ENCODE measurements around the gene LRIT2. TPM values are rescaled to one million over a fixed set of nuclear protein-coding genes. Genes with fewer than 3 reads are reported as not detected.
"Not testable (repeated sequence)": the region's sequence is repeated elsewhere in the genome, so short reads cannot be mapped to it uniquely, and the experiment has no call there.

Gene LRIT2
- polyA plus RNA-seq, 1 donor from 2014 or later, result not detected

GRCh38 chr10:84180386-84180785 is 45.0 kb downstream of the LRIT2 start:
- not testable (repeated sequence) for H3K9me2 ChIP-seq (ENCODE audit: insufficient read depth, low read length); H3K27me3 ChIP-seq (ENCODE audit: insufficient read depth, low read depth, low read length); H3F3A ChIP-seq (ENCODE audit: insufficient read depth, low read length, poor library complexity, severe bottlenecking); H3K9me3 ChIP-seq (ENCODE audit: low read length); H3K27ac ChIP-seq (ENCODE audit: low read length); H3K4me3 ChIP-seq (ENCODE audit: low read length); H3K79me2 ChIP-seq (replicated peaks; ENCODE audit: insufficient read depth, low read length); H2AFZ ChIP-seq (ENCODE audit: low read depth, low read length); H3K4me2 ChIP-seq (ENCODE audit: low read length); H3K9ac ChIP-seq (ENCODE audit: low read length); H3K36me3 ChIP-seq (ENCODE audit: insufficient read depth, low read length); H4K20me1 ChIP-seq (ENCODE audit: insufficient read depth)

DNA sequence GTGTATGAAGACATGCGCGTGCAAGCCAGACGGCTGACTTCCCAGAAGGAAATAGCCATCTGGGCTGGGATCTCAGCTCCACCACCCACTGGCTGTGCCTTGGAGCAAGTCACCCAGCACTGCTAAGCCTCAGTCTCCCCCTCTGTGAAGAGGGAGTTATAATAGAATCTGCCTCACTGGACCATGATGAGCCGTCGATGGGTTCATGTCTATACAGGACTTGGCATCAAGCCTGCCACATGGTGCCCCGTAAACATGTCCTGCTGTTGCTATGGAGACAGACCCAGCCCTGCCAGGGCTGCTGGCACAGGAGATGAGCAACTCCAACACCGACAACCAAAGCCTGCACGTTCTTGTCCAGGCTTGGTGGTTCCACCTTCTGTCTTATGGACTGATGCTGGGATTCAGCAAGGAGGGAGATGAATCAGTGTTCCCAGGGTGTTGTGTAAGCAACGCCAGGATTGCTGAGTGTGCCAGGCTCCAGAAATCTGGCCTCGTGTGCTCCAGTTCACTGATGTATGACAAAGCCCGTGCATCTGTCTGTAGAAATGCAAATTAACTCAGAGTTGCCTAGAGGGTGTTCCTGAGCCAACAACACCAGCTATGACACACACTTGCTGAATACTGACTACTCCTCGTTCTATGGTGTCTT is 46.2 kb downstream of the LRIT2 start:
- no peaks in the 10 kb centered on the region for H4K20me1 ChIP-seq (ENCODE audit: insufficient read depth)
- H3K4me3 ChIP-seq (ENCODE audit: low read length), result no peak overlapping the region
- H3K27ac ChIP-seq (ENCODE audit: low read length), result no peak overlapping the region
- no peaks in the 10 kb centered on the region for H3K79me2 ChIP-seq (replicated peaks; ENCODE audit: insufficient read depth, low read length)
- no peaks in the 10 kb centered on the region for H3K9me2 ChIP-seq (ENCODE audit: insufficient read depth, low read length)
- TF ChIP-seq RAD21 (conservative IDR thresholded peaks at IDR 0.05) (no peak), MXI1 (conservative IDR thresholded peaks at IDR 0.05; ENCODE audit: poor library complexity, severe bottlenecking) (no peak), EZH2 (IDR thresholded peaks at IDR 0.05; ENCODE audit: borderline replicate concordance, insufficient read depth, low read length, poor library complexity, severe bottlenecking) (no peak), POLR2AphosphoS5 (IDR thresholded peaks at IDR 0.05) (no peak), SMC3 (conservative IDR thresholded peaks at IDR 0.05; ENCODE audit: poor library complexity) (no peak), REST (IDR thresholded peaks at IDR 0.05; ENCODE audit: borderline replicate concordance) (no peak), EP300 (conservative IDR thresholded peaks at IDR 0.05; ENCODE audit: poor library complexity, severe bottlenecking) (no peak), TAF1 (IDR thresholded peaks at IDR 0.05; ENCODE audit: low read depth) (no peak)
- TF ChIP-seq, protein P1, sequence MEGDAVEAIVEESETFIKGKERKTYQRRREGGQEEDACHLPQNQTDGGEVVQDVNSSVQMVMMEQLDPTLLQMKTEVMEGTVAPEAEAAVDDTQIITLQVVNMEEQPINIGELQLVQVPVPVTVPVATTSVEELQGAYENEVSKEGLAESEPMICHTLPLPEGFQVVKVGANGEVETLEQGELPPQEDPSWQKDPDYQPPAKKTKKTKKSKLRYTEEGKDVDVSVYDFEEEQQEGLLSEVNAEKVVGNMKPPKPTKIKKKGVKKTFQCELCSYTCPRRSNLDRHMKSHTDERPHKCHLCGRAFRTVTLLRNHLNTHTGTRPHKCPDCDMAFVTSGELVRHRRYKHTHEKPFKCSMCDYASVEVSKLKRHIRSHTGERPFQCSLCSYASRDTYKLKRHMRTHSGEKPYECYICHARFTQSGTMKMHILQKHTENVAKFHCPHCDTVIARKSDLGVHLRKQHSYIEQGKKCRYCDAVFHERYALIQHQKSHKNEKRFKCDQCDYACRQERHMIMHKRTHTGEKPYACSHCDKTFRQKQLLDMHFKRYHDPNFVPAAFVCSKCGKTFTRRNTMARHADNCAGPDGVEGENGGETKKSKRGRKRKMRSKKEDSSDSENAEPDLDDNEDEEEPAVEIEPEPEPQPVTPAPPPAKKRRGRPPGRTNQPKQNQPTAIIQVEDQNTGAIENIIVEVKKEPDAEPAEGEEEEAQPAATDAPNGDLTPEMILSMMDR (IDR thresholded peaks at IDR 0.05; ENCODE audit: poor library complexity, severe bottlenecking), result no peak
- no peak overlapping the region for H3K4me2 ChIP-seq (ENCODE audit: low read length)
- H3F3A ChIP-seq (ENCODE audit: insufficient read depth, low read length, poor library complexity, severe bottlenecking), result no peaks in the 10 kb centered on the region
- no peaks in the 10 kb centered on the region for H3K36me3 ChIP-seq (ENCODE audit: insufficient read depth, low read length)
- H3K27me3 ChIP-seq (ENCODE audit: insufficient read depth, low read depth, low read length), result no peaks in the 10 kb centered on the region
- H2AFZ ChIP-seq (ENCODE audit: low read depth, low read length), result no peak overlapping the region
- H3K9ac ChIP-seq (ENCODE audit: low read length), result no peak overlapping the region
- H3K9me3 ChIP-seq (ENCODE audit: low read length), result no peaks in the 10 kb centered on the region

All from neural cell (in vitro differentiated cells).